ENCODE data around the gene ADAMTS14. TPM values are rescaled to one million over a fixed set of nuclear protein-coding genes. Genes with fewer than 3 reads are reported as not detected.
"Not testable (repeated sequence)": the region's sequence is repeated elsewhere in the genome, so short reads cannot be mapped to it uniquely, and the experiment has no call there.

Gene ADAMTS14
- total RNA-seq, 2 donors from 2014 or later: 0.33 TPM; not detected in 1

DNA sequence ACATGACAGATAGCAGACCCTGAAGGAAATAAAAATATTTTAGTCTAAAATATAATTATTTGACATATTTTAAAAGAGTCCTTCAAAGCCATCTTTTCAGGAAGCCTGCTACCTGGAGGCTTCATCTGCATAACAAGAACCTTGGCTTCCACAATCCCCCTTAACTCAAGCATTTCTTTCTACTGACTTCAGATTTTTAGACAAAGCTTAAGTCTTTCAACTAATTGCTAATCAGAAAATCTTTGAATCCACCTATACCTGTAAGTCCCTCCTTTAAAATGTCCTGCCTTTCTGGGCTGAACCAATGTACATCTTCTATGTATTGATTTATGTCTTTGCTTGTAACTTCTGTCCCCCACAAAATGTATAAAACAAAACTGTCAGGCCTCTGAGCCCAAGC is 46.2 kb upstream of the ADAMTS14 start:
- intact Hi-C loops (cut with DNase I): no loop called here
- Histone ChIP-seq H3K27ac (no peak overlapping the region), H3K9me3 (peaks cover 0 to 8% (median 0%) of the 10 kb centered on the region in 3 donors), H3K36me3 (replicated peaks in 1 of 2; ENCODE audit: insufficient read depth in 1 of 2, low read depth in 2 of 2) (no peaks in the 10 kb centered on the region), H3K27me3 (no peaks in the 10 kb centered on the region), H3K4me3 (no peak overlapping the region), H3K4me1 (no peaks in the 10 kb centered on the region)
- TF ChIP-seq, protein P1, sequence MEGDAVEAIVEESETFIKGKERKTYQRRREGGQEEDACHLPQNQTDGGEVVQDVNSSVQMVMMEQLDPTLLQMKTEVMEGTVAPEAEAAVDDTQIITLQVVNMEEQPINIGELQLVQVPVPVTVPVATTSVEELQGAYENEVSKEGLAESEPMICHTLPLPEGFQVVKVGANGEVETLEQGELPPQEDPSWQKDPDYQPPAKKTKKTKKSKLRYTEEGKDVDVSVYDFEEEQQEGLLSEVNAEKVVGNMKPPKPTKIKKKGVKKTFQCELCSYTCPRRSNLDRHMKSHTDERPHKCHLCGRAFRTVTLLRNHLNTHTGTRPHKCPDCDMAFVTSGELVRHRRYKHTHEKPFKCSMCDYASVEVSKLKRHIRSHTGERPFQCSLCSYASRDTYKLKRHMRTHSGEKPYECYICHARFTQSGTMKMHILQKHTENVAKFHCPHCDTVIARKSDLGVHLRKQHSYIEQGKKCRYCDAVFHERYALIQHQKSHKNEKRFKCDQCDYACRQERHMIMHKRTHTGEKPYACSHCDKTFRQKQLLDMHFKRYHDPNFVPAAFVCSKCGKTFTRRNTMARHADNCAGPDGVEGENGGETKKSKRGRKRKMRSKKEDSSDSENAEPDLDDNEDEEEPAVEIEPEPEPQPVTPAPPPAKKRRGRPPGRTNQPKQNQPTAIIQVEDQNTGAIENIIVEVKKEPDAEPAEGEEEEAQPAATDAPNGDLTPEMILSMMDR (IDR thresholded peaks at IDR 0.05): no peak
- TF ChIP-seq POLR2A (IDR thresholded peaks at IDR 0.05): no peak
- ATAC-seq (no peak), DNase-seq (no peak)

DNA sequence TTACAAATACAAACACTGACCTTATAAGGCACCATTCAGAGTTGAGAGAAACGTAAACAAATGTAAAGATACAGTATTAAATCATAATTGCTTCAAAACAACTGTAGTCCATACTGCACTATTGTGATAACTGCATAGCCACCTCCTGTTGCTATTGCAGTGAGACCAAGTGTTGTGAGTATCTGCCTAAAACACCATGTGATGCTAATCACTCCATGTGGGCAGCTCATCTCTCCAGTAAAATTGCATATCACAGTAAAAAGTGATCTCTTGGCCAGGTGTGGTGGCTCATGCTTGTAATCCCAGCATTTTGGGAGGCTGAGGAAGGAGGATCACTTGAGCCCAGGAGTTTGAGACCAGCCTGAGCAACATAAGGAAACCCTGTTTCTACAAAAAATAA is 43.0 kb upstream of the ADAMTS14 start:
- Histone ChIP-seq H3K27ac (no peak overlapping the region), H3K4me1 (no peaks in the 10 kb centered on the region), H3K36me3 (replicated peaks in 1 of 2; ENCODE audit: insufficient read depth in 1 of 2, low read depth in 2 of 2) (no peaks in the 10 kb centered on the region), H3K27me3 (no peaks in the 10 kb centered on the region), H3K4me3 (no peak overlapping the region), H3K9me3 (peaks cover 0 to 8% (median 0%) of the 10 kb centered on the region in 3 donors)
- WGBS, 2 donors: 52 to 56% methylated on average over 1 of the region's 1 CpG
- TF ChIP-seq POLR2A (IDR thresholded peaks at IDR 0.05): no peak
- TF ChIP-seq, protein P1 (IDR thresholded peaks at IDR 0.05): no peak
- DNase-seq (no peak), ATAC-seq (no peak)
- intact Hi-C loops (cut with DNase I): no loop called here

DNA sequence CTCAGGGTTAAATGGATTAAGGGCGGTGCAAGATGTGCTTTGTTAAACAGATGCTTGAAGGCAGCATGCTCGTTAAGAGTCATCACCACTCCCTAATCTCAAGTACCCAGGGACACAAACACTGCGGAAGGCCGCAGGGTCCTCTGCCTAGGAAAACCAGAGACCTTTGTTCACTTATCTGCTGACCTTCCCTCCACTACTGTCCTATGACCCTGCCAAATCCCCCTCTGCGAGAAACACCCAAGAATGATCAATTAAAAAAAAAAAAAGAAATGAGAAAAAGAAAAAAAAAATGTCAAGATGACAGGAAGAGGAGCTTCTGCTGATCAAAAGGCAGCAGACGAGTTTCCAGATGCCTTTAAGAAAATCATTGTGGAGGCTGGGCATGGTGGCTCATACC is 40.6 kb upstream of the ADAMTS14 start:
- H3K27ac ChIP-seq; H3K36me3 ChIP-seq (replicated peaks in 1 of 2; ENCODE audit: insufficient read depth in 1 of 2, low read depth in 2 of 2); intact Hi-C loops (cut with DNase I); H3K27me3 ChIP-seq; DNase-seq; ATAC-seq; H3K9me3 ChIP-seq; H3K4me1 ChIP-seq; H3K4me3 ChIP-seq: not testable (repeated sequence)
- WGBS, 2 donors: 33 to 49% methylated on average over 2 of the region's 6 CpGs

DNA sequence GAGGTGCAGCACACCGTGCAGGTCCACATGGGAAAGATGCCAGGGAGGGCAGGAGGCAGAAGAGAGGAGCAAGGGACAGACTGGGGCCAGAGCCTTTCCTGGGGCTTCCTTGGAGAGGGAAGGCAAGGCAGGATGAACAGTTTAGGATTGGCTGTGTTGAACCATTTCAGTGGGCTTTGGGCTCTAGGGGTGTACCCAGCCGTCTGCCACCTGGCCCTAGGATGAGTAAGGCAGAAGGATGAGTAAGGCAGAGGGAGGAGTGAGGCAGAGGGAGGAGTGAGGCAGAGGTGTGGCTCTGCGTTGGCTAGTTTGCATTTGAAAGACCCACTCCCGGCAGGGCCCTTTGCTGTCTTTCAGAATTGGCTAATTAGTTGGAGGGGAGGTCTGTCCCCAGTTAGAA is 38.3 kb upstream of the ADAMTS14 start:
- WGBS, 2 donors: 40 to 60% methylated on average over 4 of the region's 4 CpGs
- no peak for TF ChIP-seq POLR2A (IDR thresholded peaks at IDR 0.05)
- TF ChIP-seq, protein P1 (IDR thresholded peaks at IDR 0.05): no peak
- H3K36me3 ChIP-seq (replicated peaks in 1 of 2; ENCODE audit: insufficient read depth in 1 of 2, low read depth in 2 of 2): no peaks in the 10 kb centered on the region
- no peaks in the 10 kb centered on the region for H3K27me3 ChIP-seq
- no peak overlapping the region for H3K27ac ChIP-seq
- H3K4me1 ChIP-seq: no peaks in the 10 kb centered on the region
- H3K9me3 ChIP-seq: peaks cover 0 to 3% (median 0%) of the 10 kb centered on the region in 3 donors
- DNase-seq: no peak
- ATAC-seq: no peak
- no peak overlapping the region for H3K4me3 ChIP-seq
- intact Hi-C loops (cut with DNase I): no loop called here

DNA sequence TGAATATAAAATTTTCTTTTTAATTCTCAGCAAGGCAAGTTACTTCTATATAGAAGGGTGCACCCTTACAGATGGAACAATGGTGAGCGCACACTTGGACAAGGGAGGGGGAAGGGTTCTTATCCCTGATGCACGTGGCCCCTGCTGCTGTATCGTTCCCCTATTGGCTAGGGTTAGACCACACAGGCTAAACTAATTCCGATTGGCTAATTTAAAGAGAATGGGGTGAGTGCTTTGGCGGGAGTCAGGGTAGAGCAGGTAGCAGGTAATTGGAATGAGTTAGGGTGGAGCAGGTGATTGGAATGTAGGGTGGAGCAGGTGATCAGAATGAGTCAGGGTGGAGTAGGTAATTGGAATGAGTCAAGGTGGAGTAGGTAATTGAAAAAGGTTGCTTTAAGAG is 37.8 kb upstream of the ADAMTS14 start:
- ATAC-seq; H3K36me3 ChIP-seq (replicated peaks in 1 of 2; ENCODE audit: insufficient read depth in 1 of 2, low read depth in 2 of 2); H3K4me3 ChIP-seq; H3K27me3 ChIP-seq; H3K27ac ChIP-seq; intact Hi-C loops (cut with DNase I); H3K4me1 ChIP-seq; H3K9me3 ChIP-seq; DNase-seq: not testable (repeated sequence)
- 74 to 75% methylated on average over 5 of the region's 5 CpGs for WGBS, 2 donors

DNA sequence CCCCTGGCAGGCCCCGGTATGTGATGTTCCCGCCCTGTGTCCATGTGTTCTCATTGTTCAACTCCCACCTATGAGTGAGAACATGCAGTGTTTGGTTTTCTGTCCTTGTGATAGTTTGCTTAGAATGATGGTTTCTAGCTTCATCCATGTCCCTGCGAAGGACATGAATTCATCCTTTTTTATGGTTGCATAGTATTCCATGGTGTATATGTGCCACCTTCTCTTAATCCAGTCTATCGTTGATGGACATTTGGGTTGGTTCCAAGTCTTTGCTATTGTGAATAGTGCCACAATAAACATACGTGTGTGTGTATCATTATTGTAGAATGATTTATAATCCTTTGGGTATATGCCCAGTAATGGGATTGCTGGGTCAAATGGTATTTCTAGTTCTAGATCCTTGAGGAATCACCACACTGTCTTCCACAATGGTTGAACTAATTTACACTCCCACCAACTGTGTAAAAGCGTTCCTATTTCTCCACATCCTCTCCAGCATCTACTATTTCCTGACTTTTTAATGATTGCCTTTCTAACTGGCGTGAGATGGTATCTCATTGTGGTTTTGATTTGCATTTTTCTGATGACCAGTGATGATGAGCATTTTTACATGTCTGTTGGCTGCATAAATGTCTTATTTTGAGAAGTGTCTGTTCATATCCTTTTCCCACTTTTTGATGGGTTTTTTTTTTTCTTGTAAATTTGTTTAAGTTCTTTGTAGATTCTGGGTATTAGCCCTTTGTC is 32.5 kb upstream of the ADAMTS14 start:
- H3K4me3 ChIP-seq; intact Hi-C loops (cut with DNase I); H3K36me3 ChIP-seq (replicated peaks in 1 of 2; ENCODE audit: insufficient read depth in 1 of 2, low read depth in 2 of 2); H3K4me1 ChIP-seq; H3K27me3 ChIP-seq; ATAC-seq; DNase-seq; H3K9me3 ChIP-seq; H3K27ac ChIP-seq: not testable (repeated sequence)
- WGBS, 2 donors: 72 to 76% methylated on average over 7 of the region's 7 CpGs

DNA sequence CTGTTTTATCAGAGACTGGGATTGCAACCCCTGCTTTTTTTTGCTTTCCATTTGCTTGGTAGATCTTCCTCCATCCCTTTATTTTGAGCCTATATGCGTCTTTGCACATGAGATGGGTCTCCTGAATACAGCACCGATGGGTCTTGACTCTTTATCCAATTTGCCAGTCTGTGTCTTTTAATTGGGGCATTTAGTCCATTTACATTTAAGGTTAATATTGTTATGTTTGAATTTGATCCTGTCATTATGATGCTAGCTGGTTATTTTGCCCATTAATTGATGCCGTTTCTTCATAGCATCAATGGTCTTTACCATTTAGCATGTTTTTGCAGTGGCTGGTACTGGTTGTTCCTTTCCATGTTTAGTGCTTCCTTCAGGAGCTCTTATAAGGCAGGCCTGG is 29.0 kb upstream of the ADAMTS14 start:
- H3K27me3 ChIP-seq; H3K9me3 ChIP-seq; H3K36me3 ChIP-seq (replicated peaks in 1 of 2; ENCODE audit: insufficient read depth in 1 of 2, low read depth in 2 of 2); DNase-seq; intact Hi-C loops (cut with DNase I); H3K27ac ChIP-seq; ATAC-seq; H3K4me3 ChIP-seq; H3K4me1 ChIP-seq: not testable (repeated sequence)
- 74 to 86% methylated on average over 3 of the region's 3 CpGs for WGBS, 2 donors

DNA sequence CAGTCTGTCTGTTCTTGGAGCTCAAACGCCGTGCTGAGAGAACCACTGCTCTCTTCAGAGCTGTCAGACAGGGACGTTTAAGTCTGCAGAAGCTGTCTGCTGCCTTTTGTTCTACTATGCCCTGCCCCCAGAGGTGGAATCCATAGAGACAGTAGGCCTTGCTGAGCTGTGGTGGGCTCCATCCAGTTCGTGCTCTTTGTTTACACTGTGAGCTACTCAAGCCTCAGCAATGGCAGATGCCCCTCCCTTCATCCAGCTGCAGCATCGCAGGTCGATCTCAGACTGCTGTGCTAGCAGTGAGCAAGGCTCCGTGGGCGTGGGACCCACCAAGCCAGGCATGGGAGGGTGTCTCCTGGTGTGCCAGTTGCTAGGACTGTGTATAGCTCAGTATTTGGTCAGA is 27.3 kb upstream of the ADAMTS14 start:
- H3K9me3 ChIP-seq; H3K4me1 ChIP-seq; ATAC-seq; H3K27ac ChIP-seq; intact Hi-C loops (cut with DNase I); DNase-seq; H3K27me3 ChIP-seq; H3K36me3 ChIP-seq (replicated peaks in 1 of 2; ENCODE audit: insufficient read depth in 1 of 2, low read depth in 2 of 2); H3K4me3 ChIP-seq: not testable (repeated sequence)
- WGBS, 2 donors: 29% methylated on average over 8 of the region's 8 CpGs; no CpG with 5 or more reads in 1 of the 2 donors

Data from body of pancreas (tissue), 4 donors.